IMR-90 (cell line): ENCODE data around the gene NDUFS2.
"Not testable (repeated sequence)": the region's sequence is repeated elsewhere in the genome, so short reads cannot be mapped to it uniquely, and the experiment has no call there.

ENCODE experiments used
- CTCF ChIP-seq: conservative IDR thresholded peaks from 2 replicates; pipeline ENCODE4 v1.5.1; 2012; ENCODE audit warnings: mild to moderate bottlenecking, low read depth, low read length, improper control_type of control experiment
- FOS ChIP-seq: fragments of 150-350 bp; IDR thresholded peaks from 2 replicates; pipeline ENCODE4 v1.6.1; 2016; ENCODE audit warnings: low read depth, low read length
- MAZ ChIP-seq: IDR thresholded peaks from 2 replicates; pipeline ENCODE4 v1.6.1; 2012; ENCODE audit warnings: low read depth, mild to moderate bottlenecking, low read length, improper control_type of control experiment, moderate library complexity, borderline replicate concordance
- MXI1 ChIP-seq: IDR thresholded peaks from 2 replicates; pipeline ENCODE4 v1.6.1; 2012; ENCODE audit warnings: low read depth, mild to moderate bottlenecking, low read length, moderate library complexity, borderline replicate concordance
- NFE2L2 ChIP-seq: fragments of 150-350 bp; IDR thresholded peaks from 2 replicates; pipeline ENCODE4 v1.6.1; 2016; ENCODE audit warnings: low read depth, mild to moderate bottlenecking, low read length
- RCOR1 ChIP-seq: IDR thresholded peaks from 2 replicates; pipeline ENCODE4 v1.6.1; 2012; ENCODE audit warnings: mild to moderate bottlenecking, low read length, improper control_type of control experiment; ENCODE audit not compliant: insufficient replicate concordance
- USF2 ChIP-seq: fragments of 150-350 bp; IDR thresholded peaks from 2 replicates; pipeline ENCODE4 v1.6.1; 2017; ENCODE audit warnings: mild to moderate bottlenecking, antibody characterized with exemption, low read length, low read depth

- not testable (repeated sequence) for TF ChIP-seq NFE2L2, USF2, CTCF, MAZ, FOS, RCOR1, MXI1
Measured at GRCh38 chr1:161250100-161250499, 47.9 kb downstream of the NDUFS2 start.
